Uterus (tissue), 2 donors: ENCODE results near the gene F5.

Source experiments
- CTCF ChIP-seq, 4 experiments: fragments of 200-600 bp in 2 of 4; fragments of 450-650 bp in 2 of 4; sonication (generic) in 2 of 4; IDR thresholded peaks; one replicate each; pipeline ENCODE4 v1.5.1; 2016 to 2019; ENCODE audit warnings: antibody characterized with exemption in 4 of 4, mild to moderate bottlenecking in 2 of 4, moderate library complexity in 1 of 4
- POLR2A ChIP-seq, 2 donors: fragments of 450-650 bp; IDR thresholded peaks; one replicate each; pipeline ENCODE4 v1.6.1; 2016; ENCODE audit warnings: antibody characterized with exemption in 2 of 2, mild to moderate bottlenecking in 1 of 2, moderate library complexity in 1 of 2

GRCh38 chr1:169601096-169601881 is 15.0 kb upstream of the F5 start:
- TF ChIP-seq CTCF (IDR thresholded peaks at IDR 0.05), result peak in 3 of 4 experiments; percentile 2 to 32 (median 21)
- no peak for TF ChIP-seq POLR2A (IDR thresholded peaks at IDR 0.05)
